Endometrium (tissue), 2 donors: ENCODE measurements around the gene CYP2B6.
"Not testable (repeated sequence)": the region's sequence is repeated elsewhere in the genome, so short reads cannot be mapped to it uniquely, and the experiment has no call there.

Source experiments
- FAIRE-seq: peaks from 2 replicates; lab custom pipeline; 2012; peaks lifted over from hg19 to GRCh38; lab: Jason Lieb, UNC
- donor health status: control.
- donor health status: control.

Gene CYP2B6

DNA sequence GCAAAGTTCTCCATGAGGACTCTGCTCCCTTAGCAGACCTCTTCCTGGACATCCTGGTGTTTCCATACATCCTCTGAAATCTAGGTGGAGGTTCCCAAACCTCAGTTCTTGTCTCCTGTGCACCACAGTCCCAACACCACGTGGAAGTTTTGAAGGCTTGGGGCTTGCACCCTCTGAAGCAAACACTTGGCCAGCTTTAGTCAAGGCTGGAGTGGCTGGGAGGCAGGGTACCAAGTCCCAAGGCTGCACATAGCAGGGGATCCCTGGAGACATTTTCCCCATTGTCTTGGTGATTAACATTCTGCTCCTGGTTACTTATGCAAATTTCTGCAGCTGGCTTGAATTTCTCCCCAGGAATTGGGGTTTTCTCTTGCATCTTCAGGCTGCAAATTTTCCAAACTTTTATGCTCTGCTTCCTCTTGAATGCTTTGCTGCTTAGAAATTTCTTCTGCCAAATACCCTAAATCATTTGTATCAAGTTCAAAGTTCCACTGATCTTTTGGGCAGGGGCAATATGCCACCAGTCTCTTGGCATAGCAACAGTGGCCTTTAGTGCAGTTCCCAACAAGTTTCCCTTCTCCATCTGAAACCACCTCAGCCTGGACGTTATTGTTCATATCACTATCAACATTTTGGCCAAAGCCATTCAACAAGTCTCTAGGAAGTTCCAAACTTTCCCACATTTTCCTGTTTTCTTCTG is 10.2 kb upstream of the CYP2B6 start:
- FAIRE-seq = not testable (repeated sequence)

DNA sequence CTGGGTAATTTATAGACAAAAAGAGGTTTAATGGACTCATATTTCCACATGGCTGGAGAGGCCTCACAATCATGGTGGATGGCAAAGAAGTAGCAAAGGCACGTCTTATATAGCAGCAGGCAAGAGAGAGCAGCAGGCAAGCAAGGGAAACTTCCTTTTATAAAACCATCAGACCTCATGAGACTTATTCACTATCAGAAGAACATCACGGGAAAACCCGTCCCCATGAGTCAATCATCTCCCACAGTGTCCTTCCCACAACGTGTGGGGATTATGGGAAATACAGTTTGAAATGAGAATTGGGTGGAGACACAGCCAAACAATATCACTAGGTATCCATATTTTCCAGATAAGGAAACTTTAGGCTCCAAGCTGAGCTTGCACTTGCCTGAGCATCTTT is 9.5 kb upstream of the CYP2B6 start:
- no peak for FAIRE-seq

DNA sequence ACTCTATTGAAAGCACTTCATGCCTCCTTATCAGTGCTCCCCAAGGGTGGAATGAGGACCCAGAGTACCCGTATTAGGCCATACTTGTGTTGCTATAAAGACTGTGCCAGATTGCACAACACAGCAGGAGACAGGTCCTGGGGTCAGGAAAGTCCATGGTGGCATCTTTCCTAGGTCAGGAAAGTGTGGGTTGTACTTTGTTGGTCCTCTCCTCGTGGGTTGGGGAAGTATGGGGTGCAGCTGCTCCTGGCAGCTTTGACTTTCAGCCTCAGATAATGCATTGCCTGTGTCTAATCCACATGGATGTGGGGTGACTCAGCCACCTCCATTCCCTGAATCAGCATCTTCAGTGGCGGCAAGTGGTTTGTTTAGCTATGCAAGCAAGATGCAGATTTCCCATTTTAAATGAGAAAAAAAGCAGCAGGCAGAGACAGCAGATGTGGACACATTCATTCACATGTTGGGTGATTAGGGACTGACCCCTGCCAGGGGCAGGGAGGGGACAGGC is 8.4 kb upstream of the CYP2B6 start:
- no peak for FAIRE-seq

DNA sequence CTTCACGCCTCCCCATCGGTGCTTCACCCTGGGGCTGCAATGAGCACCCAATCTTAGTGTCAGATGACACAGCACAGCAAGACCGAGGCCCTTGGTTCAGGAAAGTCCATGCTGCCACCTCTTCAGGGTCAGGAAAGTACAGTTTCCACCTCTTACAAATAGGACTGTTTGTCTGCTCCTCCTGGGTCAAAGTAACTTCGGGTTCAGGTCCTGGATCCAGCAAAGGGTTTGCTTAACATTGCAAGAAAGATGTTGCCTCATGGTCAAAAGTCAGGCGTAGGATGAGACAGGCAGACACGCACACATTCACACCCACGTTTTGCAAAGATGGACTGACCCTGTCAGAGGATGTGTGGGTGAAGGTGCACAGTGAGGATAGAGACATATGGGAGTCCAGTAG is 1.6 kb upstream of the CYP2B6 start:
- no peak for FAIRE-seq

DNA sequence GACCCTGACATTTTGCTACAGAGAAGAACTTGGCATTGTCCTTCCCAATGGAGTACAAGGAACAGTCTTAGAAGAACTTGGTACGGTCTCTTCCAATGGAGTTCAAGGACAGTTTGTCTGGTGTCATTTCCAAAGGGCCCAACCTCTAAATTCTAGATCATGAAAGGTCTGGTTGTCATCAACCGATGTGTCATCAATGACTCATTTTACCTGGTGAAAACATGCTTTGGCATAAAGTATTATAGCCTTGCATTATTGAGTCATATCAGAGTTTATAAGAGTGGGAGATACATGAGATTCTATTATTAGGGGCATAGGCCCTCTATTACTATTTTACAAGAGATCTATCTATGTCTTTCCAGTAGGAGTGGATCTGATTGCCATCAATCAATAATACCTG is 4.3 kb downstream of the CYP2B6 start:
- no peak for FAIRE-seq

DNA sequence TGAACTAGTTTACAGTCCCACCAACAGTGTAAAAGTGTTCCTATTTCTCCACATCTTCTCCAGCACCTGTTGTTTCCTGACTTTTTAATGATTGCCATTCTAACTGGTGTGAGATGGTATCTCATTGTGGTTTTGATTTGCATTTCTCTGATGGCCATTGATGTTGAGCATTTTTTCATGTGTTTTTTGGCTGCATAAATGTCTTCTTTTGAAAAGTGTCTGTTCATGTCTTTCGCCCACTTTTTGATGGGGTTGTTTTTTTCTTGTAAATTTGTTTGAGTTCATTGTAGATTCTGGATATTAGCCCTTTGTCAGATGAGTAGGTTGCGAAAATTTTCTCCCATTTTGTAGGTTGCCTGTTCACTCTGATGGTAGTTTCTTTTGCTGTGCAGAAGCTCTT is 7.9 kb downstream of the CYP2B6 start:
- FAIRE-seq = not testable (repeated sequence)

DNA sequence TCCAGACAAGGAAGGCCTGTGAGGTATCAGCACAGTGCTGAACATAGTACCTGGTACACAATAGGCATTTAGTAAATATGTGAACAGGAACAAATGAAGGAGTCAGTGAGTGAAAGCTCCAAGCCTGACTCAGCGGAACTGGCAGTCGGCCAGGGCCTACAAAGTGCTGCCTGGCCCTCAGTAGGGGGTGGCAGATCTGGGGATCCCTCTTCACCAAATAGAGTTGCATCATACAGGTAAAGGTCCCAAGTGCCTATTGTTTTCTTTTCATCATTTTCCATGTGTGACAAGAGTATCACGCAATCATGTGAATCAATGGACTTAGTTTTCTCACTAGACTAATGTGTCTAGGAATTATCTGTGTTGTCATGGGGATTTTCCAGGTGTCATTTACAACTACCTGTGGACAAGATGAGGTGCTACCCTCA is 9.2 kb downstream of the CYP2B6 start:
- FAIRE-seq = no peak

DNA sequence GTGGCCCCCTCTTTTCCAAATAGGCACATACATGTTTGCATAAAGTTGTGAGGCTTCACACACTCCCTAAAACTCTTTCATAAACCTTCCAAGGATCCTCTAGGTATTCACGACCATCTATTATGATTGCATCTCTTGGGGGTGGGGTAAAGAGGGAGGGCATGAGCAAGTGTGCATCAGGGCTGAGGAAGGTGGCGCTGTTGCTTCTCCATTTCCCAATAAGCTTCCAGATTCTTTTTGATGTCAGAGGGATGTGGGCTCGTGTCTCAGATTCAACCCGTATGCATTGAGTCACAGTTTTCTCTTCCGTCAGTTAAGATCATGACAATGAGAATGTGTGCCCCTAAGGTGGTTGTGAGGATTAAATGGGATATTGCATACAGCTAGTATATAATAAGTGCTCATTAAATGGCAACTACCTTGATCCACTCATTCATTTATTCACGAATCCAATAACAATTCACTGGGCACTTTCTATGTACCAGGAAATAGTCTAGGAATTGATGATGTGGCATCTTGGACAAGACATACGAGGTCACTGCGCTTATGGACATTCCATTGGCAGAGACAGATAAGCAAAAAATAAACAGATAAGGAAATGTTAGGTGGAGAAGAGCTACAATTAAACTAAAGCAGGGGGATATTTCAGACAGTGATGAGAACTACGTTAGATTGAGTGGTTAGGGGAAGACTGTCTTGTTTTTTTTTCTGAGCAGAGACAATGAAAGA is 10.3 kb downstream of the CYP2B6 start:
- no peak for FAIRE-seq

DNA sequence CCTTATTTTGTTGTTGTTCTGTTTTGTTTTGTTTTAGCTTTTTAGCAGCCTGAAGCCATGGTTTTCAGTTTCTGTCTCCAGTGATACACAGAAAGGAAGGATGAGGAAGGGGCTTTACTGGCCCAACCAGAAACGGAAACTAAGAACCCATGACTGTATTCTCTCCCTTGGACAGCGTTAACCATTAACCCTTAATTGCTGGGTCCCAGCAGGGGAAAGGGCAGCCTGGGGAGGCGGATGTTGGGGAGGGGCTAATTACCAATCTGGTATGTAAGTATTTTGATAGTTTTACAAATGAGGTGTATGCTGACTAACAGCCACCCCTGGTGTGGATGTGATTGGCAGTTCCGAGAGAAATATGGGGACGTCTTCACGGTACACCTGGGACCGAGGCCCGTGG is 12.6 kb downstream of the CYP2B6 start:
- not testable (repeated sequence) for FAIRE-seq

DNA sequence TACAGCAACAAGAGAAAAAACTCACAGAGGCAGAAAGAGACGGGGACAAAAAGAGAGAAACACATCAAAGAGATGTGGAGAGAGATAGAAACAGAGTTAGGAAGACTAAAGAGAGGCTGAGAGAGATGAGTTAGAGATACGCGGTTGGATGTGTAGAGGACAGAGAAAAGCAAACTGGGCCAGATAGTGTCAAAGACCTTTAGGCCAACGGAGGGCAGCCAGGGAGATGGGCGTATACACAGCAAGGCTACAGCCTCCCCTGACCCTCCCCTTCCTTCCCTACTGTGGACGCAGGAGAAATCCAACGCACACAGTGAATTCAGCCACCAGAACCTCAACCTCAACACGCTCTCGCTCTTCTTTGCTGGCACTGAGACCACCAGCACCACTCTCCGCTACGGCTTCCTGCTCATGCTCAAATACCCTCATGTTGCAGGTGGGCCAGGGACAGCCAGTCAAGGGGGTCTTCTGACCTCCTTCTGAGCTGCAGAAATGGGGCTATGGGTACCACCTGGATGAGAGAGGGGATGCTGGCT is 18.7 kb downstream of the CYP2B6 start:
- FAIRE-seq = no peak

DNA sequence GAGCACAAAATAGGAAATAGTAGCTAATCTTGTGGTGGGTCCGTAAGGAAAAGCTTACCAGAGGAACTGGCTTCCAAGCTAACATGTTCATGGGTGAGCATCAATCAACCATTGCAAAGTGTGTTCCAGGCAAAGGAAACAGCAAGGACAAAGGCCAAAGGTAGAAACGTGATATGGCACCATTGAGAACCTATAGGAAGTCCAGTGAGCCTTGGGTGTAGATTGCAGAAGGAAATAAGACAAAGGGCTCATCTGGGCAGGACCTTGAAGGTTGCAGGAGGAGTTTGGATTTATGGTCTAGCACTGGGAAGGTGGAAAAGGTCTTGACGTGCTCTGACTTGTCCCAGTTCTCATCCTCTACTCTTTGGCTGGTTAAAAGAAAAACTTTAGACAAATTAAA is 22.3 kb downstream of the CYP2B6 start:
- FAIRE-seq = no peak

DNA sequence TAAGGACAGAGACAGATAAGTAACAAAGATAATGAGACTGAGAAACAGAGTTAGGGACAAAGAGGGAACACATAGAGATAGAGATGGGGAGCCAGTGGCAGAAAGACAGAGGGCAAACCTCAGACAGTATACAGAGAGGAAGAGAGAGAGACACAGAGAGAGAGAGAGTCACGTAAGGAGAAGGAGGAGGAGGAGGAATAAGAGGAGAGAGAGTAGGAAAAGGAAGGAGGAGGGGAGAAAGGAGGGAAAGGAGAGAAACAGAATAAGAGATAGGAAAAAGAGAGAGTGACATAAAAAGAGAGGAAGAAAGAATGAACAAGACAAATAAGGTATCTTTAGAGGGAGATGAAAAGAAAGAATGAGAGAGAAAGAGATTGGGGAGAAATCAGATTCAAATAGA is 23.6 kb downstream of the CYP2B6 start:
- FAIRE-seq = no peak

DNA sequence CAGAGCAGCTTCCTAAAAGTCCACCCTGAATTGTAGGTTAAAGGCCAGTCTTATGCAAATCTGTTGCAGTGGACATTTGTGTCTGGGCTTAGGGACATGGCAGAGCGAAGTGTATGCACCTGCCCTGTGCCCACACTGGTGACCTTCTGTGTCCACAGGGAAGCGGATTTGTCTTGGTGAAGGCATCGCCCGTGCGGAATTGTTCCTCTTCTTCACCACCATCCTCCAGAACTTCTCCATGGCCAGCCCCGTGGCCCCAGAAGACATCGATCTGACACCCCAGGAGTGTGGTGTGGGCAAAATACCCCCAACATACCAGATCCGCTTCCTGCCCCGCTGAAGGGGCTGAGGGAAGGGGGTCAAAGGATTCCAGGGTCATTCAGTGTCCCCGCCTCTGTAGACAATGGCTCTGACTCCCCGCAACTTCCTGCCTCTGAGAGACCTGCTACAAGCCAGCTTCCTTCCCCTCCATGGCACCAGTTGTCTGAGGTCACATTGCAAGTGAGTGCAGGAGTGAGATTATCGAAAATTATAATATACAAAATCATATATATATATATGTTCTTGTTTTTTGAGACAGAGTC is 25.5 kb downstream of the CYP2B6 start:
- FAIRE-seq = no peak

DNA sequence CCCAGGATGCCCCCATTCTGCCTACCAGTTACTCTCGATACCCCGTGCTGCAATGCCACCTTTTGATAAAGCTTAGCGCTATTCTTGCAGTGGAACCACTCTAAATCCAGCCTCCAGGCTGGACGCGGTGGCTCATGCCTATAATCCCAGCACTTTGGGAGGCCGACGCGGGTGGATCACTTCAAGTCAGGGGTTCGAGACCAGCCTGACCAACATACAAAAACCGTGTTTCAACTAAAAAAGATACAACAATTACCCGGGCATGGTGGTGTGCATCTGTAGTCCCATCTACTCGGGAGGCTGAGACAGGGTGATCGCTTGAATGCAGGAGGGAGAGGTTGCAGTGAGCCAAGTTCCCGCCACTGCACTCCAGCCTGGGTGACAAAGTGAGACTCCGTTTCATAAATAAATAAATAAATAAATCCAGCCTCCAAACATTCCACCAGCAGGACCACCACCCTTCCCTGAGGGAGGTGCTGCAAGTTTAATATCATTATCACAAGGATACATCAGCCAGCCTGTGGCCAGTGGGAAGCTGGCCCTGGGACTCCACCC is 27.7 kb downstream of the CYP2B6 start:
- no peak for FAIRE-seq

DNA sequence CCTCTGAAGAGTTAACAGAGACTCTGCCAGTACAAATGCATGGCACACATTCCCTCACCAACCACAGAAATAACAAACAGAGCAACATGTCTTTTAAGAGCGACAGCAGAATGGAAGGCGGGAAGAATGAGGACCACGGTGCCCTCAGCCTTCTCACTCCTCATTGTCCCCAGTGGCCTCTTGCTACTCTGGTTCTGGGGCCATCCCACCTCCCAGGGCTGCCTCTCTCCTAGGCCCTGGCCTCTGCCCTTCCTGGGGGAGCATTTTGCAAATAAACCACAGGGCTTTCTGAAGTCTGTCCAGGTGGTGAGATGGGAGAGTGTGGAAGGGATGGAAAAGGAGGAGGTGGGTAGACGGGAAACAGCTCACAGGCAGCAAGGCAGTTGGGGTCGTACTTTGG is 28.3 kb downstream of the CYP2B6 start:
- no peak for FAIRE-seq

DNA sequence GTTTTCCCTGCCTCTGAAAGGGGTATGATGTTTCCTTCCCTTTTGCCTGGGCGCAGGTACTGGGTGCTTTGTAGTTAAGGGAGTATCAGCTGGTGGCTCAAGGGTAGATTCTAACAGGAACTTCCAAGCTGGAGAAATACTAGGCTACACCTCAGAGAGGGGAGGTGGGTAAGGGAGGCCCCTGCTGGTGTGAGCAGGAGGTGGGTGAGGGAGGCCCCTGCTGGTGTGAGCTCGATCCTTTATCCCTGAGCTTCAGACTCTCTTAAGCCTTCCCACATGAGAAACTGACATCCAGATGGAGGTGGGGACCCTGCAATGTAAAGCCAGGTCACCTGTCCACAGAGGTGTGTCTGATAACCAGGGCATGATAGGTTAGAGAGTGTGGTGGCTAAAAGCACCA is 32.1 kb downstream of the CYP2B6 start:
- no peak for FAIRE-seq

DNA sequence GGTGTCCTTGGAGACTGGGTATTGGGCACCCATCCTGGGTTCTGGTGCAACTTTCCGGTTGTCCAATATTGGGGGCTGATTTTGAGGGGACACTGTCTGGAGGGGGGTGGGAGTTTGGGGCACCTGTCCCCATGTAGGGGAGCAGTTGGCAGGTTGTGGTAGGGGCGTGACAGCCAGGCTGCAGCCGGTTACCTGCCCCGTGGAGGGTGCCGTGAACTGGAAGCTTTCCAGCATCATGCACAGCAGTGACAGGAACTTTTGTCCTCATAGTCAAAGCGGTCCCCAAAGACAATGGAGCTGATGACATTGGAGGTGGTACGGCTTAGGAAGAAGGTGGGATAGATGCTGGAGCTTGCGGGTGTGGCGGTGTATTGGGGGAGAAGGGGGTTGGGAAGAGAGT is 34.3 kb downstream of the CYP2B6 start:
- no peak for FAIRE-seq

DNA sequence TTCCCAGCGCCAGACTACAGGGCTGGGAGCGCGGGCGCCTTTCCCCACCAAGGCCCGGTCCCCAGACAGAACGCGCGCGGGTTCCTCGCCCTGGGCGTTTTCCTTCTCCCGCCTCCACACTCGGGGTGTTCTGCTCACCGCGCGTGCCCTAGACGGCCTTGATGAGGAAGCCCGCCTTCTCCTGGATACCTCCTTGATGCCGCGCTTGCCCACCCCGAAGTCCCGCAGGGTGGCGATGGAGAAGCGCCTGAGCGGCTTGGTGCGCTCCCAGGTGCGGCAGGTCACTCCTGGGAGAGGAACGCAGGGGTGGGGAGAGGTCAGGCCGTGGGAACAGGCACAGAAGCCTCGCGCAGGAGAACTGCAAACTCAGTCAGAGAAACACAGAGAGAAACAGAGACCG is 34.8 kb downstream of the CYP2B6 start:
- no peak for FAIRE-seq

DNA sequence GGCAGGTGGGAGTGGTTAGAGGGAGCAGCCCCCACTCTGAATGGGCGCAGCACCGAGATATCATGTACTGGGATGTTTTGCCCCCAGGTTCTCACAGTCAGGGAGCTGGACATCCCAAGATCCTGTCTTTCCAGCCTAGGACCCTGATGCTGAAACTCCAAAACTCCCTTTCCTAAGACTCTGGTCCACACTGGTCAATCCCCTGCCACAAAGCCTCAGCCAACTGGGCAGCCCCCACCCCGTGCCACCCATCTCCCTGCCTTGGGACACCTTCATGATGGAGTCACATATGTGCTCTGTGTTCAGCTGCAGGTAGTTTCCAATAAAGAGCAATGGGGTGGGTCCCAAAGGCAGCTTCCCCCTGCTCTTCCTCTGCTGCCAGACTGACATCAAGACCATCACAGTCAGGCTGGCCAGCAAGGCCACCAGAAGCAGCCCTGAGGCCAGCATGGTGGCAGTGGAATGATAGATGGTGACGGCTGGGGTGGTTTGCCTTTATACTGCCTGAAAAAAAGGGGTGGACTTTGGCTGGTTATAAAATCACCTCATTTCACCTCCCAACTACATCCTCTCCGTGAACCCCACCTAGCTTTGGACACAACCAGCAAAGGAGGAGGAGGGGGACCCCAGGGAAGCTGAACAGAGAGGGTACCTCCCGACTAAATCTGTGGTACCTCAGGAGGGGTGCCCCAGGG is 36.3 kb downstream of the CYP2B6 start:
- FAIRE-seq = no peak

DNA sequence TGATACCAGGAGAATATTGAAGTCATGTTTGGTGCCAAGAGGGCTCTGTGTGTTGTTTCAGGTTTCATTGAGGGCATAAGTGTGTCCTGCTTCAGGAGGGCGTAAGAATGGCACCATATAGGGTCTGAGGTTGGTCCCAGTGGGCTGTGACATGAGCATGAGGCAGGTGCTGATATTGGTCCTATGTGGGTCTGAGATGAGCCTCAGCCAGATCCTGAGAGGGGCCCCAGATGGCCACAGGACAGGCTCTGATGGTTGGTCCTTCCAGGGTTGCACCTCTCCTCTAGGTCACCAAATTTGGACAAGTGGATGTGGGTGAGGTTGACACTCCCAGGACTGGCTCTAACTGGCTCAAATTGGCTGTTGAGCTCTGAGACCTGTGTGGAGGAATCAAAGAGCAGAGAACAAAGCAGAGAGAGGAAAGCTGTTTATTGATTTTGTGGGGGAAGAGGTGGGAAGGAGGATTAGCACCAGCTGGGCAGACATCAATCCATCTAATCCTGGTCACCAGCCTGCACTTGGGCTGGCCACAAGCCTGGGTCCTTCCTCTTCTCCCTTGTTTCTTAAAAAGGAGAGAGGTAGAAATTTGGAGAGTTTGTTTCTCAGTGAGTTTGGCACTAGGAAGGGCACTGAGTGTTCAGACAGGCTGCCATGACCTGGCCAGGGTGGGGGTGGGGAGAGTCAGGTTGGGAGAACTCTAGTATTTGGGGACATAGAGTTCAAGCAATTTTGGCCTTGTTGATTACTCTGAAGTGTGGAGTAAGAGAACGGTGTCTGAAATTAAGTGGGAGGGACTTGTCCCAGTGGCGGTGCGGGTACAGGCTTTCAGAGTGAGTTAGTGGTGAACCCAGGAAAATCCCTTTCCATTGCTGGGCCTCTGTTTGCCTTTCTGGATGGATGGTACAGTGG is 38.7 kb downstream of the CYP2B6 start:
- FAIRE-seq = no peak

DNA sequence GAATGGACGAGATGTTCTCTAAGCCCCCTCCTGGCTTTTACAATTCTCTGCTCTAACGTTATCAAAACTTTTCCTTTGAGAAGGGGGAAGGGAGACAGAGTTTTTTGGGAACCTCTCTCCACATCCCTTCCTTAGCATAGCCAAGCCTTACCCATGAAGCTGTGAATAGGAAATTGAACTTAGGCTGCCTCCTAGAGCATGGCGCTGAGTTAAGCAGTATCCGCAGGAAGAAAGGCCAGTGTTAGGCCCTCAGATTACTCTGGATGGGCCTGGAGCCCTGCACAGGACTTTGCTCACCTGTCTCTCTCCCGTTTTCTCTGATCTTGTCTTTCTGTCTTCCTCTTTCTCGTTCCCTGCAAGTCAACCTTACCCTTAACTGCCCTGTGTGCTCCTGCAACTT is 39.6 kb downstream of the CYP2B6 start:
- no peak for FAIRE-seq
